NK-92 (cell line): ENCODE measurements around the gene SMIM38.

Experiments used
- DNase-seq: peaks from one replicate; lab custom pipeline; 2025; ENCODE audit not compliant: unreplicated experiment; lab: John Stamatoyannopoulos, UW

Gene SMIM38

GRCh38 chr11:69155302-69156234 is at the start of gene SMIM38:
TSS of gene SMIM38 (plus strand) at chr11:69155935. CDS start at chr11:69157847, 1,912 bp downstream.
- DNase-seq = no peak

DNA sequence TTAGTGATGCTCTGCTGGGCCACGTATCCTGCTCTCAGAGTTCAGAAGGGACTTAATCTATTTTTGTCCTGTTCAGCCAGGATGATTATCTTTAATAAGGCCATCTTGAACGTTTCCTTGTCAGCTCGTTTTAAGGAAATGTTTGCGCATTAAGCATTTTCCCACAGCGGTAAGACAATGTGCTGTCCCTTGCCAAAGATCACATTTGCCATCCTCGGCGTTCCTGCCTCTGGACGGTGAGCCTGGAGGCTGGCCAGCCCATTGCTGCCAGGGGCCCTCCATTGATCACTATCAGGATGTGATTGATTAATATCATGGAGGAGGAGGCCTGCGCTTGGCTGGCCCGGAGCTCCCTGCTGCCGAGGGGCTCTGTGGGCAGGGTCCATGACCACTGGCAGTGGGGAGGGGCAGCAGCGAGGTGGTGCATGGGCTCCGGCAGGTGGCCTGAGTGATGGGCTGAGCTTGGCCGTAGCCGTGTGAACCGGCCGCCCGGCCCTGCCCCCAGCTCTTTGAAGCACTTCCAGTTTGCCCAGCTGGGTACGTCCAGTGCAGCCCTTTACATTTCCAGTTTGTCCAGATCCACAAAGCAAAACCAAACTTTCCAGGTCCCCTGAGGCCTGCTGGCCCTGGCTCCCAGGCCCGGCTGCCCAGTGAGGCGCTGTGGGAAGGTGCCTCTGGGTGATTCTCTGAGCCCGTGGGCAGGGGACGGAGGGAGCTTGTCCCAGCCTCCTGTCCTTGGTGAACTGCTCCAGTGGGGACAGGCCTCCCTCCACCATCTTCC is 49.5 kb upstream of the SMIM38 start:
- DNase-seq = no peak

GRCh38 chr11:69107413-69107812 is 48.3 kb upstream of the SMIM38 start:
- DNase-seq = no peak

DNA sequence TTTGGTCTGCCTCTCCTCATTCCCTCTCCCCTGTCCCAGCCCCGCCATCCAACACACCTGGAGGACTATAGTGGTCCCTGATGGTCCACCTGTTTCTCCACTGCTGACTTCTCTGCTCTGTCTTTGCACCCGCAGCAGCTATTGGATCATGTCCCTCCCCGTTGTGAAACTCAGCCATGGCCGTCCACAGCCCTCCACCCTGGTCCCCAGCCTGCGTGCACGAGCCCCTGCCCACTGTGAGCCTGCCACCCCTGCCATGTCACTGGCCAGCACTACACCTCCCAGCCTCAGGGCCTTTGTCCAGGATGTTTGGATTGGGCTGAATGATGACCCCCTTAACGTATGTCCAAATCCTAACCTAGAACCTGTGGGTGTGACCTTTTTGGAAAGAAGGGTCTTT is 47.7 kb upstream of the SMIM38 start:
- no peak for DNase-seq

DNA sequence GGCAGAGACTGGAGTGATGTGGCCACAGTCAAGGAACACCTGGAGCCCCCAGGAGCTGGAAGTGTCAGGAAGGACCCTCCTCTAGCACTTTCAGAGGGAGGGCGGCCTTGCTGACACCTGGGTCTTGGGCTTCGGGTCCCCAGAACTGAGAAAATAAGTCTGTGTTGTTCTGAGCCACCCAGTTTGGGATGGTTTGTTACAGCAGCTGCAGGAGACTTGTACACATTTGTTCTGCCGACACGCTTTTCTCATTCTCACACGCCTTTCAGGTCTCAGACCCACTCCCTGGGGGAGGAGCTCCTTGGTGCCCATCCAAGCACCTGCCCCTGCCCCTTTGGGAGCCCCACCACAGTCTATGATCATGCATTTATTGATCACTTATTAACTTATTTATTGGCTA is 47.2 kb upstream of the SMIM38 start:
- no peak for DNase-seq

- no peak for DNase-seq
Measured at GRCh38 chr11:69109101-69109500, 46.6 kb upstream of the SMIM38 start.

- no peak for DNase-seq
Measured at GRCh38 chr11:69110451-69110850, 45.3 kb upstream of the SMIM38 start.

GRCh38 chr11:69111624-69112542 is 43.9 kb upstream of the SMIM38 start:
- no peak for DNase-seq

GRCh38 chr11:69113226-69113625 is 42.5 kb upstream of the SMIM38 start:
- no peak for DNase-seq

DNA sequence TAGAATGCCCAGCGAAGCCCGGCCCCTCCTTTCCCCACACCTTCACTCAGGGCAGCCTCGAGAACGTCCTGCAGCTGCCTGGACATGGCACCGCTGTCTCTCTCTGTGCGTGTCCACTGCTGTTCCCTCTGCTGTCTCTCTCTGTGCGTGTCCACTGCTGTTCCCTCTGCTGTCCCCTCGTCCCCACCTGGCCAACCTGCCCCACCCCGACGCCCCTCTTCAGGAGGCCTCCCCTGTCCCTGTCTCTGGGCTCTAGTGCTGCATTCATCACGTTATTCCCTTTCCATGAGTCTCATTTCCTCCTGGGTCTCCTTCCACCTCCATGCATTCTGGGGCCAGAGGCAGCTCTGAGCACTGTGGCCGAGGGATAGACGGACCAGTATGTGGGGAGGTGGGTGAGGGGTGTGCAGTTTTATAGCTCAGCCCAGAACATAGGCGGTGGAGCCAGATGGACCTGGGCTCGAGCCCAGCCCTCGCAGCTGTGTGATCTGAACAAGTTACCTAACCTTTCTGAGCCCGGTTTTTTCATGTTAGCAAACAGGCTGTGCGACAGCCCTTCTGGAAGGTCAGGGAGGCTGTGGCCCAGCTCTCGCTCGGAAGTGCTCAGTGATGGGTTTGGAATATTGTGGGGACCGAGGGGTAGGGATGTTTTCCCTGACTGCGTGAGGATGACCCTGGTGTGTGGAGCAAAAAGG is 41.9 kb upstream of the SMIM38 start:
- DNase-seq = no peak

DNA sequence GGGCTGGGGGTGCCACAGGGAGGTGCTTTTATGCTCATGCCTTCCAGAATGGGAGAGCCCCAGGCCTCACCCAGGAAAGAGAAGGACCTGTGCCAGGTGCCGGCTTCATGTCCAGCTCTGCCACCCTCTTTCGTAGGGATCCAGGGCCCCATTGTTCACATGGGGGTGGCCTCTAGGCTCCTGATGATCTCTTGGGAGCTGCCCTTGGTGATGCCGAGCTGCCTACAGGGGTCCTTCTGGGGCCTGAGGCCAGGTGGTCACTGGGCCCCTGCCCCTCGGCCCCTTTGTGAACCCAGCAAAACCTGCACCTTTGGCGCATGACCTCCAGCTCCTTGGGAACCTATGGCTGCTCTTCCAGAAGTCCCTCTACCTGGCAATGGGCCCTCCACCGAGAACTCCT is 41.4 kb upstream of the SMIM38 start:
- no peak for DNase-seq

GRCh38 chr11:69114811-69115523 is 40.8 kb upstream of the SMIM38 start:
- DNase-seq = no peak

DNA sequence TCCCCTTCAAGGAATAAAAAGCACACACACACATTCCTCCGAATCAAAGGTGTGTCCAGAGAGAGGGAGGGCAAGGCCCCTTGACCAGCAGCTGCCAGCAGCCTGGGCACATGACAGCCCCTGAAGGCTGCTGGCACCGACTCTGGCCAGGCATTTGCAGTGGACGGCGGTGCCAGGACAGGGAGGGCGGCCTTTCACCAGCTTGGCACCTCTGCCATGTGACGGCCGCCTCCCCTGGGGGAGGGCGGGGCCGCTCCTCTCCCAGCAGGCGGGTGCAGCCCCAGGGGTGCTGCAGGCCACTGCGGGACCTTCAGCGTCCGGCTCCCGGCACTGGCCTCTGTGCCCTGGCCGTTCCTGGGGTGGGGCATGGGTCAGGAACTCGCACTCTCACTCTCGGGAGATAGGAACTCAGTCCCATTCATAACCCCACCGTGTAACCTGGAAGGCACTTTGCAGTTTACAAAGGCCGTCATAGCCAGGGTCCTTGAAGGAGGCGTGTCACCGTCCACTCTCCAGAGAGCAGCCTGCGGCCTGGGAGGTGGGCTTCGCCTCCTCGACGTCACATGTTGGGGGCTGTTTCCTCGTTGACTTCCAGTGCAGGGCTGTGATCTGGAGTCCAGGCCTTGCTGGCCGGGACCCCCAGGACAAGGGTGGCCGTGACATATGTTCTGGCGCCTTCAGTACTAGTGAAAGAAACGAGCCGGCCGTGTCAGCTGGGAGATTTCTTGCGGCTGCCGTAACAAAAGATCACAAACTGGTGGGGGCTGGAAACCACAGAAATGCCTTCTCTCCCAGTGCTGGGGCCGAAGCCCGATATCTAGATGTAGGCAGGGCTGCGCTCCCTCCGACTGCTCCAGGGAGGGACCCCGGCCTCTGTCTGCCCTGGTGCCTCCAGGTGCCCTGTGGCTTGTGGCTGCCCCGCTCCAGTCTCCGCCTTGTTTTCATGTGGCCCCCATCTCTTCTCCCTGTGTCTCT is 39.9 kb upstream of the SMIM38 start:
- no peak for DNase-seq

- no peak for DNase-seq
Measured at GRCh38 chr11:69116671-69117070, 39.1 kb upstream of the SMIM38 start.

DNA sequence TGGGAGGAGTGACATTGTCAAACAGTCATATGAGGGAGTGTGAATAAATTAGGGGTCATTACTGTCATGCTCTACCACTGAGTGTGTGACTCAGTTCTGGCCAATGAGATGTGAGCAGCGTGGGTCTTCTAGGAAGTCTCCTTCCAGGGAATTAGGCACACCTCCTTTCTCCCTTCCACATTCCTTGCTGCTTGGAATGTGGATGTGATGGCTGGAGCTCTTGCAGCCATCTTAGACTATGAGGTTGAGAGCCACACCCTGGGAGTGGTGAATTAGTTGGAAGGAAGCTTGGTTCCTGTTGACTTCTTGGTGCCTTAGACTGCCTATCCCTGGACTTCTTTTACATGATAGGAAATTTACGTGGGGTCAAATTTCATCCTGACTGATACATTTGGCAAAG is 36.5 kb upstream of the SMIM38 start:
- no peak for DNase-seq

DNA sequence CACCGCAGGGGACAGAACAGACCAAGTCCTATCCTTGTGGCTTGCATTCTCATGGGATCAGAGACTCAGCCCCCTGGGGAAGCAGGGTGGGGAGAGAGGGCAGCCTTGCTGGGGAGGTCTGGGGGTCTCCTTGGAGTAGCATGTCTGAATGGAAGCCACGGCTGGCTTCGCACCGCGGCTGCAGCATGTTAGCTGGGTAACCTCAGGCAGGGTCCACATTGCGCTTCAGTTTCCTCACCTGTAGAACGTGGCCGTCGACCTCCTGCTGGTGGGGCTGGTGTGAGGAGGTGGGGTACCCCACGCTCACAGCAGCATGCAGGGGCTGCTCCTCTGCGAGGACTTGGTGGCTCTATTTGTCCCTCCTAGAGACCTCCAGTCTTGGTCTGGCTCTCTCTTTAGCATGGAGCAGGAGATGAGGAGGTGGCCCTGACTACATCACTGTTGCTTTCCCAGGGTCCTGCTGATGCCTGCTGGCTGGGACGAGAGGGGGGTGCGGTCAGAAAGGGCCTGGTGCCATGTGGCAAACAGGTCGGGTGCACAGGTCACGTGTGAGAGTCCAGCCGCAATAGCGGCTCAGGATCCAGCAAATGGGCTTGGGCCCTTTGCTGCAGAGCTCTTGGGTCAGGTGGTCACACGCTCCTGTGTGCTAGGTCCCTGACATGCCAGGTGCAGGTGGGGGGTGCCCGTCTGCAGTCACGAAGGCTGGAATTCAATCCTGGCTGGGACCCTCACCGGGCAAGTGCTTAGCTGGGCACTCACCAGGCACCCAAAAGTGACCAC is 35.4 kb upstream of the SMIM38 start:
- DNase-seq = no peak

GRCh38 chr11:69121021-69121420 is 34.7 kb upstream of the SMIM38 start:
- DNase-seq = no peak
